Stomach (tissue), 9 donors: ENCODE measurements around the gene GCNT3. TPM values are rescaled to one million over a fixed set of nuclear protein-coding genes. Genes with fewer than 3 reads are reported as not detected.

Experiments used
- DNase-seq, 2 donors: peaks; one replicate each; pipeline versions ENCODE4 v3.0.0 to v3.0.0-alpha.2; 2013 to 2019
- H3K27ac ChIP-seq, 5 donors: fragments of 200-600 bp in 4 of 5; sonication (generic) in 4 of 5; one replicate each; pipeline ENCODE4 v1.5.1; 2013 to 2019; ENCODE audit warnings: mild to moderate bottlenecking in 1 of 5, moderate library complexity in 1 of 5
- H3K27me3 ChIP-seq, 3 donors: fragments of 200-600 bp; sonication (generic); one replicate each; pipeline ENCODE4 v1.5.1; 2017 to 2019; ENCODE audit warnings: mixed run types in 1 of 3
- H3K36me3 ChIP-seq, 4 donors: fragments of 200-600 bp; sonication (generic); 1 replicate in 3 of 4; 2 replicates in 1 of 4; pipeline ENCODE4 v1.5.1; 2016 to 2019
- H3K4me1 ChIP-seq, 4 donors: fragments of 200-600 bp; sonication (generic); one replicate each; pipeline ENCODE4 v1.5.1; 2016 to 2019
- H3K4me3 ChIP-seq, 4 donors: fragments of 200-600 bp; sonication (generic) in 3 of 4; one replicate each; pipeline ENCODE4 v1.5.1; 2016 to 2019; ENCODE audit warnings: mild to moderate bottlenecking in 1 of 4
- H3K9me3 ChIP-seq, 4 donors: fragments of 200-600 bp; sonication (generic); one replicate each; pipeline ENCODE4 v1.5.1; 2016 to 2019
- CTCF ChIP-seq, 7 experiments: fragments of 450-650 bp in 4 of 7; fragments of 200-600 bp in 3 of 7; sonication (generic) in 3 of 7; IDR thresholded peaks; one replicate each; pipeline ENCODE4 v1.5.1; 2016 to 2019; ENCODE audit warnings: antibody characterized with exemption in 7 of 7, control low read depth in 2 of 7, mild to moderate bottlenecking in 1 of 7
- EP300 ChIP-seq: sonication (generic); formaldehyde crosslinking; IDR thresholded peaks from one replicate; pipeline ENCODE4 v1.6.1; 2017; ENCODE audit warnings: antibody characterized with exemption
- POLR2A ChIP-seq, 4 donors: fragments of 450-650 bp; IDR thresholded peaks; one replicate each; pipeline ENCODE4 v1.6.1; 2016; ENCODE audit warnings: antibody characterized with exemption in 4 of 4, control low read depth in 2 of 4, mild to moderate bottlenecking in 1 of 4, moderate library complexity in 1 of 4
- POLR2AphosphoS5 ChIP-seq, 3 donors: sonication (generic); formaldehyde crosslinking; IDR thresholded peaks; one replicate each; pipeline ENCODE4 v1.6.1; 2016; ENCODE audit warnings: antibody characterized with exemption in 3 of 3
- WGBS, 5 donors: extraction: QIAGEN DNeasy Blood & Tissue Kit in 3 of 5; methylation state at CpG; one replicate each; pipeline versions ENCODE4 v1.1.5 to v1.1.7; 2013 to 2018; 5-methylcytosine and 5-hydroxymethylcytosine counted together
- intact Hi-C: fragments of 100-400 bp; cut with DNase I; formaldehyde crosslinking; loops from one replicate; pipeline ENCODE4 v1.15.1; 2023; ENCODE audit warnings: low total_unique reads
- polyA plus RNA-seq, 3 donors: library from polyadenylated mRNA; stranded (reverse); fragments of 200-250 nt; gene quantifications; one replicate each; pipeline ENCODE4 v1.2.3, GENCODE V29; 2013
- total RNA-seq, 5 donors: library from RNA; depleted of rRNA; stranded (reverse); fragments of >200 nt; gene quantifications; one replicate each; pipeline versions ENCODE4 v1.1.0 to v1.2.3, GENCODE V29; 2014 to 2016
- donor health status: healthy with polysubstance abuse.
- donor health status: Bipolar disorder and iron deficiency.
- donor health status: healthy.

GCNT3 gene
- total and polyA plus RNA-seq, 8 donors = 4.8 to 22.0 (median 9.2) TPM

- intact Hi-C loops = no loop called here
- TF ChIP-seq CTCF (IDR thresholded peaks at IDR 0.05) = no peak
- no peak for TF ChIP-seq POLR2A (IDR thresholded peaks at IDR 0.05)
- no peak for TF ChIP-seq POLR2AphosphoS5 (IDR thresholded peaks at IDR 0.05)
- no peak for TF ChIP-seq EP300
- Histone ChIP-seq H3K4me3 (no peak overlapping the region), H3K4me1 (peaks cover 0 to 14% (median 0%) of the 10 kb centered on the region in 4 donors), H3K27ac (no peak overlapping the region), H3K9me3 (no peaks in the 10 kb centered on the region), H3K27me3 (no peaks in the 10 kb centered on the region), H3K36me3 (peaks cover 3 to 85% (median 83%) of the 10 kb centered on the region in 4 donors)
- 92 to 100% (median 94%) methylated on average over 1 of the region's 1 CpG for WGBS, 5 donors
- no peak for DNase-seq
Measured at GRCh38 chr15:59646277-59646676, 34.7 kb downstream of the GCNT3 start.

GRCh38 chr15:59647085-59647484 lies 35.5 kb downstream of the GCNT3 start:
- no peaks in the 10 kb centered on the region for H3K9me3 ChIP-seq
- H3K27me3 ChIP-seq = no peaks in the 10 kb centered on the region
- no peak overlapping the region for H3K4me3 ChIP-seq
- WGBS, 5 donors = 50 to 82% (median 75%) methylated on average over 1 of the region's 1 CpG
- no peak overlapping the region for H3K27ac ChIP-seq
- peaks cover 11 to 86% (median 83%) of the 10 kb centered on the region in 4 donors for H3K36me3 ChIP-seq
- intact Hi-C loops = no loop called here
- TF ChIP-seq POLR2A (IDR thresholded peaks at IDR 0.05) (no peak), EP300 (no peak), CTCF (IDR thresholded peaks at IDR 0.05) (no peak), POLR2AphosphoS5 (IDR thresholded peaks at IDR 0.05) (no peak)
- DNase-seq = no peak
- peaks cover 0 to 14% (median 0%) of the 10 kb centered on the region in 4 donors for H3K4me1 ChIP-seq

DNA sequence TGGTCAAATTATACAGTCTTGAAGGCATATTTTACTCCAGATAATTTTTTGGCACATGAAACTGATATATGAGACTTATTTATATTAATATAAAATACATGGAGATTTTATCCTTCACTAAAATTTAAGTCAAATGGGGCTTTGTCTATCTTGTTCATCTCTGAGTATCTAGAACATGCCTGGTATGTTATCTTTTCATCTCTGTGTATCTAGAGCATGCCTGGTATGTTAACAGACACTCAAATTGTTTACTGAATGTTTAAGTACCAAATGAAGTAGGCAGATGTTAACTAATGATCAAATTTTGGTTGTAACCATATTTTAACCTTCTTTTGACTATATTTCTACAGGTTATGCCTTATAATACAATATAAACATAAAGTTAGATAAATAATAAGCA lies 38.0 kb downstream of the GCNT3 start:
- Histone ChIP-seq H3K36me3 (peaks cover 12 to 92% (median 86%) of the 10 kb centered on the region in 4 donors), H3K27ac (no peak overlapping the region), H3K9me3 (peaks cover 0 to 6% (median 0%) of the 10 kb centered on the region in 4 donors), H3K27me3 (no peaks in the 10 kb centered on the region), H3K4me1 (peaks cover 0 to 18% (median 2%) of the 10 kb centered on the region in 4 donors), H3K4me3 (no peak overlapping the region)
- DNase-seq = no peak
- intact Hi-C loops = no loop called here
- TF ChIP-seq EP300 (no peak), POLR2AphosphoS5 (IDR thresholded peaks at IDR 0.05) (no peak), CTCF (IDR thresholded peaks at IDR 0.05) (no peak), POLR2A (IDR thresholded peaks at IDR 0.05) (no peak)

GRCh38 chr15:59654046-59654445 lies 42.5 kb downstream of the GCNT3 start:
- peaks cover 16 to 47% (median 22%) of the 10 kb centered on the region in 4 donors for H3K4me1 ChIP-seq
- H3K27ac ChIP-seq = no peak overlapping the region
- no peak overlapping the region for H3K4me3 ChIP-seq
- no peaks in the 10 kb centered on the region for H3K27me3 ChIP-seq
- TF ChIP-seq CTCF (IDR thresholded peaks at IDR 0.05) = no peak
- TF ChIP-seq POLR2A (IDR thresholded peaks at IDR 0.05) = no peak
- no peak for TF ChIP-seq POLR2AphosphoS5 (IDR thresholded peaks at IDR 0.05)
- no peak for TF ChIP-seq EP300
- H3K9me3 ChIP-seq = peaks cover 0 to 6% (median 0%) of the 10 kb centered on the region in 4 donors
- DNase-seq = no peak
- WGBS, 5 donors = 79 to 100% (median 95%) methylated on average over 1 of the region's 1 CpG
- intact Hi-C loops = no loop called here
- peaks cover 12 to 53% (median 49%) of the 10 kb centered on the region in 4 donors for H3K36me3 ChIP-seq
